Stimulated activated CD4-positive, alpha-beta T cell treated with anti-CD3 and anti-CD28 coated beads, Interleukin-2, amount 100 ng/mL, for 4 hours (primary cell): ENCODE data around the gene MAPK6.
"Not testable (repeated sequence)": the region's sequence is repeated elsewhere in the genome, so short reads cannot be mapped to it uniquely, and the experiment has no call there.

Source experiments
- DNase-seq: peaks from one replicate; pipeline ENCODE4 v3.0.0-alpha.2; 2020; ENCODE audit warnings: low read depth

The MAPK6 gene

DNA sequence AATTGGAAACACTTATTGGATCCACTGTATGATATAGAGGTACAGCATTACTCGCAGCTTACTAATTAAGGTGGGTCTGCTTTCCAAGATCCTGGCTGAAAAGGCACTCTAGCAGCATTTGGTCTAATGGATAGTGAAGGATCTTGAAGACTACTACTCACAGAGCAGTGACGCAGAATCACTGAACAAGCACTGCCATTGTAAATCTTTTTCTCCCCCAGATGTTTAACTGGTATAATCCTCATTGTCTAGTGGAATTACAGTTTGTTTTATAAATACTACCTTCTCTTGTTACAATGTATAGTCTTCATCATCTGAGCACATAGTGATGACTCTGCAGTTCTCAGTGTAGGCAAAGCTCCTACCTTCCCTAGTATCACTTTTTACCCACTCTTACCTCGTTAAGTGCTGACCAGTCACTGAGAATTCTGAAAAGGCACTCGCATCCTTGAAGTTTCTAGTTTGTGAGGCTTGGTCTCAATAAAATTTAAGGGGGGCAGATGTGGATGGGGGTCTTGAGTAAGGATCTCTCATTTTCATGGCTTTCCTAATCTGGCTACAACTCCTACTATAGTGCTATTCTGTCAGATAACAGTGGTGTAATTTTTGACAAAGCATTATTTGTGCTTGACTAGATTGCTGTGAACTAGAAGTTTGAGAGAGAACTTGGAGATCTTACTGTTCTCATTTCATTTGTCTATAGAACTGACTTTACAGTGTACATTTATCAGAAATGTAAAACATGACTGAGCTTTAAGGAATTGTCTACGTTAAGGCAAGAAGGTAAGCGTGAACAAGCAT is 23.2 kb downstream of the MAPK6 start:
- no peak for DNase-seq

DNA sequence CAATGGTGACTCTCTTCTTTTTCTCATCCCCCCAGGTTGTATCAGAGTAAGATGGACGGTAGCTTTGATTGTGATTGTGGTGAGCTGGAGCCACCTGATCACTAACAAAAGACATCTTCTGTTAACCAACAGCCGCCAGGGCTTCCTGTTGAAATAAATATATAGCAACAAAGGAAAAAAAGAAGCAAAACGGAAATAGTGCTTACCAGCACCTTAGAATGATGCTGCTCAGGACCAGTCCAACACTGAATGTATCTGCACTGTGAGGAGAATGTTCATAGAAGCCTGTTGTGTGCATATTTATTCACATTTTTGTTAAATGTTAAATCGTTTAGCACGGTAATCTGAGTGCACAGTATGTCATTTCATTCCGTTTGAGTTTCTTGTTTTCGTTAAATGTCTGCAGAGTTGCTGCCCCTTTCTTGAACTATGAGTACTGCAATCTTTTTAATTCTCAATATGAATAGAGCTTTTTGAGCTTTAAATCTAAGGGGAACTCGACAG is 26.8 kb downstream of the MAPK6 start:
- DNase-seq: not testable (repeated sequence)

DNA sequence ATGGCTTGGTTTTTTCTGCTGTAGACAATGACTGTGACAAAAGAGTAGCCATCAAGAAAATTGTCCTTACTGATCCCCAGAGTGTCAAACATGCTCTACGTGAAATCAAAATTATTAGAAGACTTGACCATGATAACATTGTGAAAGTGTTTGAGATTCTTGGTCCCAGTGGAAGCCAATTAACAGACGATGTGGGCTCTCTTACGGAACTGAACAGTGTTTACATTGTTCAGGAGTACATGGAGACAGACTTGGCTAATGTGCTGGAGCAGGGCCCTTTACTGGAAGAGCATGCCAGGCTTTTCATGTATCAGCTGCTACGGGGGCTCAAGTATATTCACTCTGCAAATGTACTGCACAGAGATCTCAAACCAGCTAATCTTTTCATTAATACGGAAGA is 27.5 kb downstream of the MAPK6 start:
- DNase-seq: not testable (repeated sequence)

DNA sequence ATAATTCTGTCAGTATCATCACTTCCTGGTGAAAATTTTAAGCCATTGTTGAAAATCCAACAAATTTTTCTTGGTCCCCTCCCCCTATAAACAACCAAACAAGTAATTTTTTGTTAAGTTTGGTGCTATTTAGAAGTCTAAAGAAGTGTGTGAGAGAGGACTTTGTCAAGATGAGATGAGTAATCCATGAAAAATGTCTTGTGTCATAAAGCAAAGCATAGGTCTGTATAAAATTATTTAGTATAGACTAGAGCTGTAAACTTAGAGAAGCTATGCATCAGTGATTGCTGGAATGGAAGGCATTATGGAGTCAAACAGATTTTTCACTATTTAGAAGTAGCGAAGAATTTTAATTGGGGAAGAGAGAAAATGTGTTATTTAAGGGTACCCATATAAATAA is 31.4 kb downstream of the MAPK6 start:
- no peak for DNase-seq

DNA sequence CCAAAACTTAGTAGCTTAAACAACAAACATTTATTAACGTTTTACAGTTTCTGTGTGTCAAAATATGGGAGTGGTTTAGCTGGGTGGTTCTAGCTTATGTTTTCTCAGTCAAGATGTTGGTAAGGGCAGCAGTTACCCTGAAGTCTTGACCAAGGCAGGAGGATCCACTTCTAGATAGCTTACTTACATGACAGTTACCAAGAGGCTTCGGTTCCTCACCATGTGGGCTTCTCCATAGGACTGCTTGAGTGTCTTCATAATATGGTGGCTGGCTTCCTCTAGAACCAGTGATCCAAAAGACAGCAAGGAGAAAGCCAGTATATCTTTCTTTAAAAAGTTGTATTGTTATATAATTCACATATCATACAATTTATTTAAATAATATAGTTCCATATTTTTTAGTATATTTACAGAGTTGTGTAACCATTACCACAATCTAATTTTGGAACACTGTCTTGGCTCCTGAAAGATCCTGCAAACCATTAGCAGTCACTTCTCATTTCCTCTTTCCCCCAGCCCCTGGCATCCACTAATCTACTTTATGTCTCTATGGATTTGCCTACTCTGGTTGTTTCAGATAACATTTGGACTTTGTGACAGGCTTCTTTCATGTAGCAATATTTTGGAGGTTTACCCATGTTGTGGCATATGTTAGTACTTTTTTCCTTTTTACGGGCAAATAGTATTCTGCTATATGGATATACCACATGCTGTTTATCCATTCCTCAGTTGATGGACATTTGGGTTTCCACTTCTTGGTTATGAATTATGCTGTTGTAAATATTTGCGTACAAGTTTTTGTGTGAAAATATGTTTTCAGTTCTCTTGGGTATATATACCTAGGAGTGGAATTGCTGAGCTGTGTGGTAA is 33.3 kb downstream of the MAPK6 start:
- no peak for DNase-seq

DNA sequence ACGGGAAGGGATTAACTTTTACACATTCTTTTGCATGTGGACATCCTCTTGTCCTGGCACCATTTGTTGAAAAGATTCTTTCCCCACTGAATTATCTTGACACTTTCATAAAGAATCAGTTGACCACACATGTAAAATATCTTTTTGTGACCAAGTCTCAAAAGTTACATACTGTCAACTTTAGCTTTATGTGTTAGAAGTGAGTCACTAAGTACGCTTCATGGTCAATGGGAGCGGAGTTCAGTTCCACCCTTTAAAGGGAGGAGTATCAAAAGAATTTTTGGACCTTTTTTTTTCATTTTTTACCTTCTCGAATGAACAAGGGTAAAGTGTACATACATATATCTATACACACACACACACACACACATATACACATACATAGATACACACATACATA is 35.4 kb downstream of the MAPK6 start:
- DNase-seq: no peak

DNA sequence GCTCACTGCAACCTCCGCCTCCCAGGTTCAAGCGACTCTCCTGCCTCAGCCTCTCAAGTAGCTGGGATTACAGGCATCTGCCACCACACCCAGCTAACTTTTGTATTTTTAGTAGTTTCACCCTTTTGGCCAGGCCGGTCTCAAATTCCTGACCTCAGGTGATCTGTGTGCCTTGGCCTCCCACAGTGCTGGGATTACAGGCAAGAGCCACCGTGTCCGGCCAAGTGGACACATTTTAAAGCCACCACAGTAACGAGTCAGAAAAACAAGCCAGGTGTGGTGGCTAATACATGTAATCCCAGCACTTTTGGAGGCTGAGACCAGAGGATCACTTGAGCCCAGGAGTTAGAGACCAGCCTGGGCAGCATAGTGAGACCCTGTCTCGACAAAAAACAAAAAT is 35.8 kb downstream of the MAPK6 start:
- DNase-seq: not testable (repeated sequence)

DNA sequence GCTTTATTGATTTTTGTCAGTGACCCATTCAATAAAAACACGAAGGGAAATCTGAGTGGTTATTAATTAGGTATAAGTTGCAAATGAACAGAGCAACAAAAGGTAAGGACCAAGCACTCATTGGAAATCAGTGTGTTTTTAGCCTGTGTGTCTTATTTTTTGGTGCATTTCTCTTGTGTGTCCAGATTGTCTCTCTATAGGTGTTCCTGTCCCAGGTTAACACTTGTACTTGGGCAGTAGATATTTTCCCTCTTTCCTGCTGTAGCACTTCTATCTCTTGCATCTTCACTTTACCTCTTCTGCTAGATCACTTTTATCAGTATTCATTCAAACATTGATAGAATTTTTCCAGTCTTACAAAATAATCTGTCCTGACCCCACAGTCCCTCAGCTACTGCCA is 37.0 kb downstream of the MAPK6 start:
- no peak for DNase-seq

DNA sequence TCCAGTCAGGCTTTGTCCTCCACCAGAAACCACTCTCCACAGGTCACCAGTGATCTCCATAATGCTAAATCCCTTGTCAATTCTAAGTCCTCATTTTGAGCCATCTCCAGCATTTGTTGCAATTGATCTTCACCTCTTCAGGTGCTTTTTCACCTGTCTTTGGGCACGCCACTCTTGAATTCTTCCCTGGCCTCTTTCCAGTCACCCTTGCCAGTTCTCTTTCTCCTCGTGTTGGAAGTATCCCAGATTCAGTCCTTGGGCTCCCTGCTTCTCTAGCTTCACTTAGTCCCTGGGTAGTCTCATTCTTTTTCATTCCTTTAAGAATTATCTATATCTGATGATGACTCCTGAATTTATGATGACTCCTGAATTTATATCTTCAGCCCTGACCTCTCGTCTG is 37.5 kb downstream of the MAPK6 start:
- no peak for DNase-seq

DNA sequence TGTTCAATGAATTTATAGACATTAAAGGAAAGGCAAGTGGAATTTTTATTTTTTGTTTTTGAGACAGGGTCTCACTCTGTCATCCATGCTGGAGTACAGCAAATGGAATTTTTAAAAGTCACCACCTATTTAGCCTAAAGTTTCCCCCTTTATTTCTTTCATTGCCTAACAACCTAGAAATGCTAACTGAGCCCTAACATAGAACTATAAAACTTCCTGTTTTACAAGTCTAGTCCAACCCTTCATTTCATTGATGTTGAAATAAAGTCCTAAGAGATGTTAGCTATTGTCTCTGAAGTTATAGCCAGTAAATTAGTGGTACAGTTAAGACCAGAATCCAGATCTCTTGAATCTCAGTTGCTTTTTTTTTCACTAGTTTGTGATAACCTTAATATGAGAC is 39.0 kb downstream of the MAPK6 start:
- no peak for DNase-seq

DNA sequence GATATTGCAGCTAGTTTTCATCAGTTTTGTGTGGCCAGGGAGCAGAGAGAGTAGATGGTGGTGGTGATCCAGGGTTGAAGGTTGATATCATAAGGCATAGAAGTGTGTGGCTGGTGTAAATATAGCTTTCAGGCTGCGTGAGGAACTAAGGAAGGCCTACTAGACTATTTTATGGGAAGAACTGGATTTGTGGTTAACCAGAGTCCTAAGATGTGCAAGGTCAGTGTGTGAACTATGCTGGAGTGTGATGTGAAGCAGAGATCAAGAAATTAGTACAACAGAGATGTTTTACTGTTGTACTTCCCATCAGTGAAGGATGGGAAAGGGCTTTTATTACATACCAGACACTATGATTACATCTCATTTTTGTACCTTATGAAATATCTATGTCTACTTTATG is 41.5 kb downstream of the MAPK6 start:
- no peak for DNase-seq

DNA sequence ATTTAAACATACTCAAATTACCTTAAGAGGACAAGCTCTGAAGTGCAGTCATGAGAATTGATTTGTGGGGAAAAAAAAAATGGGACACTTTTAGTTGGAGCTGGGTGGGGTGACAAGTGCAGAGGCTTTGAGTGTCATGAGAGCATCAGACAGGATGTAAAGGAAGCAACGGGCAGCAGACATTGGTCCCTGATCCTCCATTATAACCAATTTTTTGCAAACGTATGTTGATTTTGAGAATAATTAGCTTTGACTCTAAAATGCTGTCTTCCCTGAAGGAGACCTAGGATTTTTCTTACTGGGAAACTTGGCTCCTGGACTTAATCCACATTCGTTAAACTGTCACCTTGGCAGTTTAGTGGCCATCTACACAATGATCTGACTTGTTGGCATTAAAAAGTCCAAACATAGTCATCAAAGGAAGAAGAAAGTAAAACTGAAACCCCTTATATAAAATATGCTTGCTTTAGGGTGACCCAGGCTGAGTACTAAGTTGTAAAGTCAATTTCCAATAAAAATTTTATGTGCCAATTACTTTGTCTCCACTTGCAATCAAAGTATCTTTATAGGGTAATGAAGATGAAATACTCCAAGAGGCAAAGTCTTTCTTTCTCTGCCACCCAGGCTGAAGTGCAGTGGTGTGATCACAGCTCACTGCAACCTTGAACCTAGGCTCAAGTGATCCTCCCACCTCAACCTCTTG is 48.0 kb downstream of the MAPK6 start:
- DNase-seq: no peak

DNA sequence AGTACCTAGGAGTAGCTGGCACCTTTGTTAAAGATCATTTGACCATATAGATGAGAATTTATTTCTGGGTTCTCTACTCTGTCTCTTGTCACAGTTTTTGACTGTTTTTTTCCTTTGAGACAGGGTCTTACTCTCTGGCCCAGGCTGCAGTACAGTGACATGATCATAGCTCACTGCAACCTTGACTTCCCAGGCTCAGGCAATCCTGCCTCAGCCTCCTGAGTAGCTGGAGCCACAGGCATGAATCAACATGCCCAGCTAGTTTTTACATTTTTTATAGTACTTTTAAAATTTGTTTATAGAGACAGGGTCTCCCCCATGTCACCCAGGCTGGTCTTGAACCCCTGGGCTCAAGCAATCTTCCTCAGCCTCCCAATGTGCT is 48.5 kb downstream of the MAPK6 start:
- no peak for DNase-seq

DNA sequence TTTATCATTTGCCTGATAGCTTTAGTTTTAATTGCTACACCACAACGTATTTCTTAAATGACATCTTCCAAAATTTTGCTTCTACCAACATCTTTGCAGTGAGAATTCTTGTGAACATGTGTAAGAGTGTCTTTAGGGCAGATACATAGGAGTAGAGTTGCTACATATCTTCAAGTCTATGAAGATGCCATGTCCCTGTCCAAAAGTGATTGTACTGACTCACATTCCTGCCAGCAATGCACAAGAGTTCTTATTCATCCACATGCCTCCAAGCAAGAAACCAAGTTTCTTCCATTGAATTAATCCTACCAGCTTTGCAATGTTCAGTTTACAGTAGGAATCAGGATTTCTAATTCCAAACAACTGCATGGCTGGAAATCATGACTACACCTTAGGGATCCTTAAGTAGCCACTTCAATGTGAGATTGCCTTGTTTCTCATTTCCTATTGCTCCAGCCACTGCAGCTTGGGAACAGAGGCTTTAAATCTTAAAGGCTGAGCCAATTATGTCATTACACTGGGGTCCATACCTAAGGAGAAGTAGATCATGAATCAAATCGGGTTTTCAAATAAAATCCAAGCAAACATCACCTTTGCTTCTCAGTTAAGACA is 49.1 kb downstream of the MAPK6 start:
- DNase-seq: no peak

DNA sequence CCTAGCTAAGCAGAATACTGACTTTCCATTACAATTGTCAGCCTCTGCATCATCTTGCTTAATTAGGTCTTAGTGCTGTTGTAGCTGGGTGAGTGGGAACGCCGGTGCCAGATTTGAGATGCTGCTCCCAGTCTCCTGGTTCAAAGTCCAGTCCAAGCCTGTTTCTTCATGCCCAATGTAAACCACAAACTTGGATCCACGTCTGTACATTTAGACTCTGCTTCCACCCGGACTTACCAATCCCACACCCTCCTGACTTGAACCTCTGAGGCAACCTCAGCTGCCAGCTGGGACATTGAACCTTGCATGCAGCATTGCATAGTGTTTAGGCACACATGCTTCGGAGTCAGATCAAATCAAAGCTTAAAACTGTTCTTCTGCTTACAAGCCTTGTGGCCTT is 50.5 kb downstream of the MAPK6 start:
- DNase-seq: no peak

DNA sequence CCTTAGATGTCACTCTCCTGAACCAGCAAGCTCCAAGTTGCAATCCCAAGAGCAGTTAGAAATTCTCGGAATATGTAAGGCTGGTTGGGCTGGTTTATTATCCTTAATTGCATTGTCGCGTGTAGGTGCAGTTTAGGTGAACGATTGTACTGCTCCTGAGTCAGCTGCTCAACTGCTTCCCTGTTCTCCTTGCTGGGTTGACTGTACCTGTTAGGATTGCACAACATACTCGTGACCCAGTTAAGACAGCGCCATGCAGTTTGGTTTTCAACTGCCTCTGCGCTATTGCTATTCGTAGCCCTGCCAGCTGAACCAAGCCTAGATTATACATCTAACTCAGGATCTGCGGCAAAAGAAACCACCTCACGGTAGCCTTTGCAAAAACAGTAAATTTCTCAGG is 52.6 kb downstream of the MAPK6 start:
- no peak for DNase-seq

DNA sequence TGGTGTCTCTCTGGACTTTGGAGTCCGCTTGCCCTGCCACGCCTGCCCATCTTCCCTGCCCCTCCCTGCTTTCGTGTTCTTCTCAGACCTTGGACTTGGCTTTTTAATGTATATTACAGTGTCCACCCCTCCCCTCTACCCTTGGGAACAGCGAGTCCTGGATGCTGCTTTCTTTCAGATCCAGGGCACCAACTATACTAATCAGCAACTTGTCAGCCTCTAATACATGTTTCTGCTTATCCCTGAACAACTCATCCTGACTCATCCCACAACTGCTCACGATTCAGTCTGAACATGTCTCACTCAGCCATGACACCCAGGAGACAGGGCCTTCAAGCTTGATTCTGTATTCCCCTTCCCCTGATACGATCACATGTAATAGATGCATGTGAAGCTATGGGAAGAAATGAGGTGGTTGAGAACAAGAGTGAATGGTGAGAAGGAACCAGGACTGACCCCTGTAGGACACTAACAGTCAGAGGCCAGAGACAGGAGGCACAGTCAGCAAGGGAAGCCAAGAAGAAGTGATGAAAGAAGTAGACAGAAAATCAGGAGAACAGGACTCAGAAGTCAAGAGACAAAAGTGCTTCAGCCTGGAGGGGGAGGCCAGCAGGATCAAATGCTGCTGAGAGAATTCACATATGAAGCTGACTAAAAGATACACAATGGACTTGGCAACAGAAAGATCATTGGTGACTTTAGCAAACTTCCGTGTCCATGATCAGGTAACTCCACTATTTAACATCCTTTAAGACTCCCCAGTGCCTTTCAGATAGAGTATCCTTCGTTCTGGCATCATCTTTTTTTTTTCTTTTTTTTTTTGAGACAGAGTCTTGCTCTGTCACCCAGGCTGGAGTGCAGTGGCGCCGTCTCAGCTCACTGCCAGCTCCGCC is 58.1 kb downstream of the MAPK6 start:
- no peak for DNase-seq

DNA sequence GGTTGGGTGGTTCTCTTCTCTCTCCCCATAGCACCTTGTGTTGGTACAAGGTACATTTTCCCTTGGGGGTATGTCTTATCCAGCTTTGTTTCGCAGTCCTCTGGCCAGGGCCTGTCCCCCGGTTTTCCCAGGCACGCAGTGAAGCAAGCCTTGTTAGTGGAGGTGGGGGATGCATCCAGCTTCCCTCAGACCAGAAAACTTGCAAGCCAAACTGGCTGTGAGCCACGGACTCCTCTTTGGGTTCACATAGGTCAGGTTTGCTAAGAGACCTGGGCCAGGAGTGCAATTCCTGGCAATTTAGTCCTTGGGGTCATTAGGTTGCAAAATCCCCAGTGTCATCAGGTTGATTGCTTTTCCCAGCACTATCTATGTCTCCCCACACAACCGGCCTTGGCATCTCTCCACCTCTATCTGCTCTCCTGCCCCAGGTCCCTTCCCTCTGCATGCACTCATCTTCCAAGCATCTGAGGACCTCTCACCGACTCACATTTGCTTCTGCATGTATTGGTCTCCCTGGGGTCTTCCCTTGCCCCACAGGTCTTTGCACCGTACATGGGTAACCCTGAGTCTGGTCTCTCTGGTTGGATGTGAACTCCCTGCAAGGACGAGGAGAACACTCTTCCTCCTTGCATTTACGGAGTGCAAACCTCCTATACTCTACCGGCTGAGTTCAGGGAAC is 59.3 kb downstream of the MAPK6 start:
- no peak for DNase-seq

DNA sequence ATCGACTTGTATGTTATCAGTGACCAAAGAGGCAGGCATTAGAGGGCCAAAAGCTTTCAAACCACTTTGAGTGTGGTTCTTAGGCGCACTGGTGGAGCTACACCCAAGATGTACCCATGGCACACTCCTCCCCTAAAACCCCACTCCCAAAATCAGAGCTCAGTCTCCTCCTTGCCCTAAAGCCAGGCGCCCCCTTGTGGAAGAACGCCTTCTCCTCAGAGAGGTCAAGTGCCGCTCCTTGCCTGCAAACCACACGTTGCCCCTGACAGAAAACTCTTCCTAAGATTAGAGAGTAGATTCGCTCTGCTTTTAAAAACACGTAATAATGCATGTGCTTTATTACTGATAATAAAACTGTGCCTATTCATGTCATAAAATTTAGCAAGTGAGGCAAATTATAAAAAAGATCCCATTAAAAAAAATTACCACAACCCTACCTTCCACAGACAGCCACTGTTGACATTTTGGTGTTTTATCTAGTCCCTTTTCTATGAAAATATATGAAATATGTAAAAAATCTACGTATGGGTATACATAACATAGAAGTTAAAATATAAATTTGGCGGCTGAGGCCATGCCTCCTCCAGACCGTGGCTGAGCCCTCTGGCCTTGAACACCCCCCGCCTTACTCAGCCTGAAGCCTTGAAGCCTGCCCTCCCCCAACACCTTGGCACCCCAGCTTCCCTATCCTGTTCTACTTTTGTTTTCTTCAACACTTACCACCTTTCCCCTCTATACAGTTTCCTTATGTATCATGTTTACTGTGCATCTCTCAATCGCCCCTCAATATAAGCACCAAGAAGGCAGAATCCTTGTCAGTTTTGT is 60.1 kb downstream of the MAPK6 start:
- DNase-seq: peak; percentile 76

DNA sequence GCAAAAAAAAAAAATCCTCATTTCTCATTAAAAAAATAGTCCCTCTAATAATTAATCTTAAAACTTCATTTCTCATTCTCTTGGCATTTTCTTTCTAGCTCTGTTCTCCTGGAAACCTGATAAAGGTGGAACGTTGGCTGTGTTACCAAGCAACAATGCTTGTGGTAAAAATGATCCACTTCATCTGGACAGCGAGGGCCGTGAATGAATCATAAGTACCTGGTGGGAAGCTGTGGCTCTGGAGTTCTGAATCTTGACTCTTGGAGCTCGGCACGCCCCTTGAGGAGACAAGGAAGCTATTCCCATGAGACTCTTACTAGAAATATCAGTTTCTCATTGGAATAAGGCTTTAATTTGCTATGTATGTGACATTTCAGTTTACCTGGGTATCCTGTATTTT is 61.0 kb downstream of the MAPK6 start:
- DNase-seq: no peak
